ENCODE results near the gene PRG3. TPM values are rescaled to one million over a fixed set of nuclear protein-coding genes. Genes with fewer than 3 reads are reported as not detected.

The PRG3 gene
- total and polyA plus RNA-seq, 2 donors (not counting 3 experiments of a cell fraction or from before 2014, with no cell fraction given), result not detected

GRCh38 chr11:57373146-57373545 lies 7.8 kb downstream of the PRG3 start:
- H3K4me3 ChIP-seq (replicated peaks in 1 of 3; ENCODE audit: insufficient read depth in 1 of 3, low read depth in 1 of 3, low read length in 3 of 3), result no peak overlapping the region
- no peak overlapping the region for H3K27ac ChIP-seq (ENCODE audit: insufficient read depth, low read depth, low read length)
- no peaks in the 10 kb centered on the region for H3K27me3 ChIP-seq (ENCODE audit: control insufficient read depth in 2 of 2, insufficient read depth in 2 of 2, low read length in 2 of 2)
- dilution Hi-C loops (cut with MboI; ENCODE audit: extremely low pct_ligation_motif_present, low sequenced_read_pairs) (no loop called here), intact Hi-C loops (cut with micrococcal nuclease) (no loop called here)
- H4K20me1 ChIP-seq (replicated peaks; ENCODE audit: control insufficient read depth, extremely low read depth, insufficient read depth, low read length), result no peaks in the 10 kb centered on the region
- BruUV-seq (replicated peaks), result no TSS peak
- no peaks in the 10 kb centered on the region for H3K36me3 ChIP-seq (ENCODE audit: control insufficient read depth in 2 of 2, extremely low read depth in 1 of 2, insufficient read depth in 2 of 2, low read length in 2 of 2)
- H3K4me2 ChIP-seq (ENCODE audit: insufficient read depth, low read length), result no peak overlapping the region
- ChIA-PET POLR2A (no interaction called here), CTCF (interaction anchor here (1.2 kb wide), 1 partner anchor 20 kb away, joined by 4 read pairs; no protein-coding TSS in a partner anchor)
- no peak overlapping the region for H2AFZ ChIP-seq (ENCODE audit: low read depth, low read length)
- H3K4me1 ChIP-seq (ENCODE audit: control insufficient read depth, extremely low read depth, insufficient read depth, low read length), result no peaks in the 10 kb centered on the region
- H3K9me1 ChIP-seq (replicated peaks; ENCODE audit: control insufficient read depth, extremely low read depth, insufficient read depth, low read length), result no peaks in the 10 kb centered on the region
- no peak for DNase-seq (ENCODE audit: low read depth, low spot score)
- no peak overlapping the region for H3K9ac ChIP-seq (replicated peaks; ENCODE audit: extremely low read depth, insufficient read depth, low read length)
- H3K79me2 ChIP-seq (ENCODE audit: control insufficient read depth, insufficient read depth, low read length), result no peaks in the 10 kb centered on the region
- no peak for FAIRE-seq
- no peak for TF ChIP-seq GATA2 (IDR thresholded peaks at IDR 0.05; ENCODE audit: insufficient read depth, insufficient read length, low read depth, low read length)
- H3K9me3 ChIP-seq (replicated peaks; ENCODE audit: control insufficient read depth, insufficient read depth, low read length), result no peaks in the 10 kb centered on the region

- CTCF ChIA-PET, result interaction anchor here (0.5 to 2.3 kb wide), 5 partner anchors 10 to 87 kb away, joined by 3 to 12 read pairs (median 4); no protein-coding TSS in a partner anchor
- intact Hi-C loops (cut with micrococcal nuclease) (no loop called here), dilution Hi-C loops (cut with MboI; ENCODE audit: extremely low pct_ligation_motif_present, low sequenced_read_pairs) (no loop called here)
- Histone ChIP-seq H3K27ac (ENCODE audit: insufficient read depth, low read depth, low read length) (no peak overlapping the region), H4K20me1 (replicated peaks; ENCODE audit: control insufficient read depth, extremely low read depth, insufficient read depth, low read length) (no peaks in the 10 kb centered on the region), H3K9me3 (replicated peaks; ENCODE audit: control insufficient read depth, insufficient read depth, low read length) (no peaks in the 10 kb centered on the region), H3K27me3 (ENCODE audit: control insufficient read depth in 2 of 2, insufficient read depth in 2 of 2, low read length in 2 of 2) (no peaks in the 10 kb centered on the region), H3K4me2 (ENCODE audit: insufficient read depth, low read length) (no peak overlapping the region), H2AFZ (ENCODE audit: low read depth, low read length) (no peak overlapping the region), H3K79me2 (ENCODE audit: control insufficient read depth, insufficient read depth, low read length) (no peaks in the 10 kb centered on the region), H3K4me3 (replicated peaks in 1 of 3; ENCODE audit: insufficient read depth in 1 of 3, low read depth in 1 of 3, low read length in 3 of 3) (no peak overlapping the region), H3K36me3 (ENCODE audit: control insufficient read depth in 2 of 2, extremely low read depth in 1 of 2, insufficient read depth in 2 of 2, low read length in 2 of 2) (no peaks in the 10 kb centered on the region), H3K9ac (replicated peaks; ENCODE audit: extremely low read depth, insufficient read depth, low read length) (no peak overlapping the region), H3K4me1 (ENCODE audit: control insufficient read depth, extremely low read depth, insufficient read depth, low read length) (no peaks in the 10 kb centered on the region), H3K9me1 (replicated peaks; ENCODE audit: control insufficient read depth, extremely low read depth, insufficient read depth, low read length) (no peaks in the 10 kb centered on the region)
- no TSS peak for BruUV-seq (replicated peaks)
- TF ChIP-seq GATA2 (IDR thresholded peaks at IDR 0.05; ENCODE audit: insufficient read depth, insufficient read length, low read depth, low read length) (no peak), POLR2AphosphoS5 (IDR thresholded peaks at IDR 0.05; ENCODE audit: insufficient read depth, low read depth, low read length) (no peak), EZH2 (IDR thresholded peaks at IDR 0.05; ENCODE audit: borderline replicate concordance, low read depth, low read length, severe bottlenecking) (no peak), MAX (IDR thresholded peaks at IDR 0.05; ENCODE audit: insufficient read depth, insufficient read length) (no peak), MYC (IDR thresholded peaks at IDR 0.05; ENCODE audit: low read depth, low read length) (no peak)
- DNase-seq (ENCODE audit: low read depth, low spot score) (no peak), FAIRE-seq (no peak)
- POLR2A ChIA-PET, result no interaction called here
Observed at GRCh38 chr11:57370941-57371340, 10.0 kb downstream of the PRG3 start.

All from endothelial cell of umbilical vein (primary cell).